GM13977 (cell line): ENCODE results near the gene MEGF11.

ENCODE experiments used
- DNase-seq: peaks from one replicate; pipeline ENCODE4 v3.0.0; 2012; ENCODE audit warnings: low spot score
- in situ Hi-C: fragments of 300-500 bp; cut with MboI; formaldehyde crosslinking; loops from one replicate; pipeline ENCODE4 v1.12.0; 2022; ENCODE audit warnings: low sequenced_read_pairs, low pct_unique_long_range_greater_than_20kb, mixed read lengths, inconsistent platforms; ENCODE audit not compliant: unreplicated experiment
- TF ChIP-seq, protein P1 (sequence below): IDR thresholded peaks from 2 replicates; pipeline ENCODE4 v1.5.1; 2012; ENCODE audit warnings: mild to moderate bottlenecking, control low read depth; ENCODE audit not compliant: insufficient read depth; ENCODE audit errors: extremely low read depth, missing control alignments

The MEGF11 gene

DNA sequence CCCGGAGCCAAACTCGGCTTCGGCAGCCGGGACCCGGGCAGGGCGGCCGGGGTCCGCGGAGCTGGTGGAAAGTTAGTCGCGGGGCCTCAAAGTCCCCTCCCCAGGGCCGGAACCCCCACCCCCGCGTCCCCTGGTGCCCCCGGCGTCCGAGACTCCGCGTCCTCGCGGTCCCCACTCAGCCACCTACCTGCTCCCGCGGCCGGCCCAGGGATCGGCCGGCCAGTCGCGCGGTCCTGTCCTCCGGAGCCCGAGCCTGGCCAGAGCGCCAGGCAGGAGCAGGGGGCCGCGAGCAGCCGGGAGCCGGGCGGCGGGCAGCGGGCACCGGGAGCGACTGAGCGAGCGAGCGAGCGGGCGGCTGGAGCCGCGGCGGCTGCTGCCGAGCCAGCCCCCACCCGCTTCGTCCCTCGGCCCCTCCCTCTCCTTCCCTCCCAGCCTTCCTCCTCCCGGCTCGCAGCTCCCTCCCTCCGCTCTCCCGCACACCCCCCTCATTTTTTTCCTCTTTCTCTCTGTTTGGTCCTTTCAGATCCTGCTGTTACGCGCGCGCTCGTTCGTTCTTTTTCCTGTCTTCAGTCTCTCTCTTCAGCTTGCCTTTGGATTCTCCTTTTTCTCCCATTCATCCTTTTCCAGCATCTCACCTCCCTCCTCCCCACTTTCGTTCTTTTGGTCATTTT lies at the start of gene MEGF11:
MEGF11 (minus strand) TSS at position 333 of the 671 bp plus-strand sequence. CDS start 125,347 bp downstream, outside the sequence.
- TF ChIP-seq, protein P1, sequence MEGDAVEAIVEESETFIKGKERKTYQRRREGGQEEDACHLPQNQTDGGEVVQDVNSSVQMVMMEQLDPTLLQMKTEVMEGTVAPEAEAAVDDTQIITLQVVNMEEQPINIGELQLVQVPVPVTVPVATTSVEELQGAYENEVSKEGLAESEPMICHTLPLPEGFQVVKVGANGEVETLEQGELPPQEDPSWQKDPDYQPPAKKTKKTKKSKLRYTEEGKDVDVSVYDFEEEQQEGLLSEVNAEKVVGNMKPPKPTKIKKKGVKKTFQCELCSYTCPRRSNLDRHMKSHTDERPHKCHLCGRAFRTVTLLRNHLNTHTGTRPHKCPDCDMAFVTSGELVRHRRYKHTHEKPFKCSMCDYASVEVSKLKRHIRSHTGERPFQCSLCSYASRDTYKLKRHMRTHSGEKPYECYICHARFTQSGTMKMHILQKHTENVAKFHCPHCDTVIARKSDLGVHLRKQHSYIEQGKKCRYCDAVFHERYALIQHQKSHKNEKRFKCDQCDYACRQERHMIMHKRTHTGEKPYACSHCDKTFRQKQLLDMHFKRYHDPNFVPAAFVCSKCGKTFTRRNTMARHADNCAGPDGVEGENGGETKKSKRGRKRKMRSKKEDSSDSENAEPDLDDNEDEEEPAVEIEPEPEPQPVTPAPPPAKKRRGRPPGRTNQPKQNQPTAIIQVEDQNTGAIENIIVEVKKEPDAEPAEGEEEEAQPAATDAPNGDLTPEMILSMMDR = no peak
- in situ Hi-C loops = loop anchor here (25.0 kb wide), 1 partner anchor 91 kb away; no protein-coding TSS in a partner anchor
- DNase-seq = peak; percentile 58

DNA sequence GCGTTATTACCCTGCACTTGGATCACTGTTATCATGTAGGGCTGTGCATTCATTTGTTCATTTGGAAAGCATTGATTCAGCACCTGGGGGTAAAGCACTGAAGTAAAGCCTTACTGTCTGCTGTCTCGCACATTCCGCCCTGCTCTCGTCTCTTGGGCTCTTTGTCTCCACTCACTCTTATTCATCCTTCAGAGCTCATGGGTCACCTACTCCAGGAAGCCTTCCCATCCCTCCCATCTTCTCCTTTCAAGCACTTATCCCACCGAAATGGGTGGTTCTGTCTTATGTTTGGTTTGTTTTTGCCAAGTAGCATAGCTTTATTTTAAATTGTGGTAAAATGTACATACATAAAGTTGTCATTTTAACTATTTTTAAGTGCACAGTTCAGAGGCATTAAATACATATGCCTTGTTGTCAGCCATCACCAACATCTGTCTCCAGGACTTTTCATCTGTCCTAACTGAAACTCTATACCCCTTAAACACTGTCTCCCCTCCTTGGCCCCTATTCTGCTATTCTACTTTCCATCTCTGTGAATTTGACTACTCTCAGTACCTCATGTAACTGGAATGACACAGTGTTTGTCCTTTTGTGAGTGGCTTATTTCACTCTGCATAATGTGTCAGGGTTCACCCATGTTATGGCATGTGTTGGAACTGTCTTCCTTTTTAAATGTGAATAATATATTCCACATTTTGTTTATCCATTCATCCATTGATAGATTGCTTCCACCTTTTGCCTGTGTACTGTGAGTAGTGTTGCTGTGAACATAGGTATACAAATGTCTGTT lies 49.1 kb upstream of the MEGF11 start:
- in situ Hi-C loops = no loop called here
- TF ChIP-seq, protein P1 = no peak
- DNase-seq = no peak

DNA sequence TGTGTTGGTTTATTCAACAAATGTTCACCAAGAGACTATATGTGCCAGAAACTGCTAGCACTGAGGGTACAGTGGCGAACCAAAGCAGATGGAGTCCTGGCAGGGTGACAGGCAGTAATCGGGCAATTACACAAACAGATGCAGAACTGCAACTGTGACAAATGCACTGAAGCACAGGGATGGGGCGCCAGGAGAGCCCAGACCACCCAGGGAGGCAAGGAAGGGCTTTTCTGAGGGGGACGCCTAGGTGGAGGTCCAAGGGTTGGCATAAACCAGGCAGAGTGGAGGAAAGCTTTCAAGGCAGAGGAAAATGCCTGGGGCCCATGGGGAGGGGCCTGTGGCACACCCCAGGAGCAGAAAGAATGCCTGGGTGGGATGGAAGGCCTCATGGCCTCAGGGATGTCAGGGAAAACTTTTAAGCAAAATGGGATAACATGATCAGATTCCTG lies 45.3 kb upstream of the MEGF11 start:
- in situ Hi-C loops = no loop called here
- no peak for DNase-seq
- TF ChIP-seq, protein P1 = no peak

DNA sequence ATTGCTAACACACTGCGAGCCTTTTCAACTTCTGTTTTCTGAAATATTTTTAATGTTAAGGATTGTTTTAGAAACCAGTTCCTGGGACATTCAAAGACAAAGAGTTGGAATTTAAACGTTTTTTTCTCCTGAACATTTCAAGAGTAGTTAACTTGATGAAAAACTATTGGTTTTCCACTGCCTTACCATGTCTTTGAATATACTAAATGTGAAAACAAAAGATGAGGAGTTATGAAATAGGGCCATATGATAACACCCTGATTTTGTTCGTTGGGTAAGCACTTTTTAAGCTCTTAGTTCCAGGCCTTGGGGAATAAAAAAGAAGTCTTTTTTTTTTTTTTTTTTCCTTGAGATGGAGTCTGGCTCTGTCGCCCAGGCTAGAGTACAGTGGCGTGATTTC lies 42.6 kb upstream of the MEGF11 start:
- in situ Hi-C loops = no loop called here
- TF ChIP-seq, protein P1 = no peak
- no peak for DNase-seq

DNA sequence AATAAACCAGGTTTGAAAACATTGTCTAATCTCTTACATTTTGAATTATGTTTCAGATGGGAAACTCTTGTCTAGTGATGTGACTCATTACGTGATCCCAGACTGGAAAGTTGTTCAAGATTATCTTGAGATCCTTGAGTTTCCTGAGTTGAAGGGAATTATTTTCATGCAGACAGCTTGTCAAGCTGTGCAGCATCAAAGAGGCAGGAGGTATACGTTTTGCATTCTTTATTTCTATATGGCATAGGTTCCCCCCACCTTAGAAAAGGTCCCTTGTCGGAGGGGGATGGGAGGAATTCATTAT lies 41.3 kb upstream of the MEGF11 start:
- in situ Hi-C loops = no loop called here
- TF ChIP-seq, protein P1 = no peak

DNA sequence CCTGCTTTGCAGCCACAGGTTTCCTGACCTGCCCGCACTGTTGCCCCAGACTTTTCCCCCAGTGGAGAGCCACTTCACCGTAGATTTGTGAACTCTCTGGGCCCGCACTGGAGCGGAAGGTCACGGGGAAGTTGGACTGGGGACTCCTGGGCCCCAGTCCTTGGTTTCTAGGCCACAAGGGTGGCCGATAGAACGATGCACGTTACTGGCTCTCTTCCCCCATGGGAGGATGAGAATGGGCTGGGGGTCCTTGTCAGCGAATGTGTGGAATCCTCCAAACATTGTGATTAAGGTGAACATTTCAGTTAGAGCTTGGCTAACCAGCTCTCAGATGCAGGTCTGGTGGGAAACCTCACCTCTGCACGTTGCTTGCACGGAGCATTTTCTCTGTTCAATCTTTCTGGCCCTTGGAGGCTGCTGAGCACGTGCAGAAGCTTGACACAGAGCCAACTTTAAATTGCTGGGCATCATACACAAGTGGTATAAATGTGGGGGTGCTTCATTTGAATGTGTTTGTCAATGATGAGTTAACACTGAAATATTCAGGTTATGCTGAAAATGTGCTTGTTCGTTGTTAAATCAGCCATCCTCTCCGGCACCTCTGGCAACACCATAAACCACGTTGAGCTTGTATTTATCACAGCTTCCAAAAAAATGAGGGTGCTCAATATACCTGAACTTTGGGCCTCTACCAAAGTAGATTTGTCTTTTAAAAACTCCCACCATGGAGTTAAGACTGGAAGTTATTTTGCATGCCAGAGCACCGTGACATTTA lies 40.8 kb upstream of the MEGF11 start:
- TF ChIP-seq, protein P1 = no peak
- peak; percentile 52 for DNase-seq
- in situ Hi-C loops = no loop called here

More for the DNA sequence above, 41.3 kb upstream of the MEGF11 start:
- DNase-seq = peak; percentile 23
